HG02571 (cell line): ENCODE data around the gene CHIT1.

Experiments used
- ATAC-seq: cut with Tn5 transposase; IDR thresholded peaks from one replicate; pipeline ENCODE4 v1.9.1; 2021; ENCODE audit warnings: mild to moderate bottlenecking, moderate library complexity; ENCODE audit not compliant: unreplicated experiment

Gene CHIT1

GRCh38 chr1:203217139-203217655 is 12.3 kb downstream of the CHIT1 start:
- ATAC-seq, result no peak

- no peak for ATAC-seq
These were observed 13.0 kb downstream of the CHIT1 start for GRCh38 chr1:203216274-203217138.

- no peak for ATAC-seq
These were observed 13.9 kb downstream of the CHIT1 start for GRCh38 chr1:203215573-203215972.

- ATAC-seq, result no peak
These were observed 14.6 kb downstream of the CHIT1 start for GRCh38 chr1:203214871-203215270.

DNA sequence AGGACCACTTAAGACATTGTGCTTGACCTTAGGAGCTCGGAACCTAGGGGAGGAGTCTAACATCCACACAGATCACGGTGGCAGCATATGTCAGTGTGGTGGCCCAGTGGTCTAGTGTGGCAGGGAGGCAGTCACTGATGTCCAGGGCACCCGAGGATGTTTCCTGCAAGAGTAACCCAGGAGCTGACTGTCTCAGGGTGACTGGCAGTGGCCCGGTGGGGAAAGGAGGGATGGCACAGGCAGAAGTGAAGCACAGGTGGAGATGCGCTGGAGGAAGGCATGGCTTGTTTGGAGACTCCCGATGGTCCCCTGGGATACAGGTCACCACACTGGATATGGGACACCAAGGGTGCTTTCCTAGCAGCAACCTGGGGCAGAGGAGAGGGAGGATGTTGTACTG is 16.3 kb downstream of the CHIT1 start:
- no peak for ATAC-seq

DNA sequence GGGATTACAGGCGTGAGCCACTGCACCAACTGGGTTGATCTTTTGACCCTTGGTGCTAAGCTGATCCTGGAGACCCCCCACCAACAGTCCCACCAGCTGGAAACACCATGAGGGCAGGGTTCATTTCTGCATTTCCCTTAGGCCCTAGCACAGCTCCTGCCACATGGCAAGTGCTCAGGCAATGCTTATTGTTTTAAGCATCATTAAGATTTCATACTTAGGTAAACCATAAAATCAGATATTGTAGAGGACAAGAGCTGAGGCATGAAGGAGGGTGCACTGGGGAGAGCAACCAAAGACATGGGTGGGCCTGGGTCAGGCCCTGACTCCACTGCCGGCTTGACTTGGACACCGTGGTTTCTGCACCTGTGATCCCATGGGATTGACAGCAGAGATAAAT is 17.7 kb downstream of the CHIT1 start:
- ATAC-seq, result no peak

- no peak for ATAC-seq
These were observed 18.5 kb downstream of the CHIT1 start for GRCh38 chr1:203210988-203211387.

DNA sequence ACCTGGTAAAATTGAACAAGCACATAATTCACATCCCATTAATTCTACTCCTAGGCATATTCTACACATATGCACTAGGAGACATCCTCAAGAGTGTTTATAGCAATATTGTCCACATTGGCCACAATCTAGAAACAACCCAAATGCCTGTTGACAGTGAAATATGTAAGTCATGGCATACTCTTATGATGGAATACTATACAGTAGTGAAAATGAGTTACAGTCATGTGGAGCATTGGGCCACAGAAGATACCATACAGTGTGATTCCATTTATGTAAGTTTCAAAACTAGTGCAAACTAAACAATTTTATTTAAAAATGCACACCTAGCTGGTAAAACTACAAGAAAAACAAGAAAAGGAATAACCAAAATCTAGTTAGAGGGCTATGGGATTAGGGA is 19.1 kb downstream of the CHIT1 start:
- ATAC-seq, result no peak

DNA sequence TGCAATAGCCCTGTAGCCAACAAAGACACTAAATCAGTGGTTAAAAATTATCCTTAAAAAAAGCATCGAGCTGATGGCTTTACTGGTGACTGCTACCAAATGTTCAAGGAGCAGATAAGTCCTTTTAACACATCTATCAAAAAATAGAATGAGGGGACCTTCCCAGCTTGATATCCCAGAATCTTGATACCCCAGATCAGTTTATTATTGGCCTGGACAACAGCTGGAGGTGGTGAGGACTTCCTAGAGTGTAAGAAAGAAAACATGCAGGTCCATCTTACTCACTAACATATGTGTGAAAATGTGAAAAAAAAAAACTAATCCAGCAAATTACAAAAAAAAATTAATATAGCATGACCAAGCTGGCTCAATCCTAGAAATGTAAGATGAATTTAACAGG is 21.3 kb downstream of the CHIT1 start:
- no peak for ATAC-seq

DNA sequence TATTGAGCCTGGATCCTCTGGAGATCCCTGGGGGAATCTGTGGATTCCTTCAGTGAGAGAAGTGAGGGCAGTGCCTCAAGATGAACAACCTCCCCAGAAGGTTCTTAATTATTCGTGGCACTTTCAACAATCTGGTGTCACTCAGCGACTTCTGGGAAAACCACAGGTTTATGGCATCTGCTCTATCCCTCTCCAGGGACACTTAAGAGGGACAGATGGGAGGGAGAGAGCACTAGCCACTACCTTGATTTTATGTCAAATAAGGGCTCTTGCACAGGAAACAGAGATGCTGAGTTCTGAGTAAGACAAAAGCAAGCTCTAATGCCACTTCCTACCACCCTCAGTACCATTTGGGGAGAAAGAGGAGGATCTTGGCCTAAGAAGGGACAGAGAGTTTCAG is 21.7 kb downstream of the CHIT1 start:
- no peak for ATAC-seq

DNA sequence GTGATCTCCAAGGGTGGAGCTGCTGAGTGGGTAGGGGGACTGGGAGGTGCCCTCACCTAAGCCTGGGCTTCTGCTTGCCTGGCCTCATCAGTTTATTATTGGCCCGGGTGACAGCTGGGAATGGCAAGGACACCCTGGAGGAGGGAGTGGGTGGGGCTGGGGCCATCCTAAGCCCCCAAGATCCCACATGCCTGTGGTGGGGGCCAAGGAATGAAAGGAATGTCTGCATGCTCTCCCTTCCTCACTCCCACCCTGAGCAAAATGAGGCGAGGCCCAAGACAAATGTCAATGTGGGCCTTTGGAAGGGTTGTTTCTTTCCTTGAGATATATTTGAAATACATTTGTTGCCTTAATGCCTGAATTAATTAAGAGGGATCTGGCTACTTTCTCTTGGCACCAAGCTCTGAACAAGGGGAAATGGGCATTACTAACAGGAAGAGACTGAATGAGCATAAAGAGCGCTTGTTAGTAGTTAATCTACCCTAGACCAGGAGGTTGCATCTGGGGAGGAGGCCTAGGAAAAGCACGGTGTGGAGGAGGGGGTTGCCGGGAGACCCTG is 23.3 kb downstream of the CHIT1 start:
- ATAC-seq, result no peak

DNA sequence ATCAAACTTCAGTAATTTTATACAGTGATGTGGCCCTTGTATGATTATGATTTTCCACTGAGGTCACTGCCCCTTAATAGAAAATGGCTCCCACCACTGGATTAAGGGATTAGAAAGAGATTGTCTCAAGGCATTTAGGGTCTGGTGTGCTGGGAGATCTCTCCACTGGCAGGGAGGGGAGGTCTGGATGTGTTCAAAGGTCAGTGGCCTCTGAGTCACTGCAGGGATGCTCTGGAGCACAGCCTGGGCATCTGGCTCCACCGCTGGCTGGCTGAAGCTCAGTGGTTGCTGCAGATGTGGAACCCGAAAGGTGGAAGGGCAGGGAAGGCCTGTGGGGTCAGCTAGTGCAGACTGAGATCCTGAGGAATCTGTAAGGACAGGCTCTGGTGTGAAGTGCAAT is 24.7 kb downstream of the CHIT1 start:
- ATAC-seq, result no peak

DNA sequence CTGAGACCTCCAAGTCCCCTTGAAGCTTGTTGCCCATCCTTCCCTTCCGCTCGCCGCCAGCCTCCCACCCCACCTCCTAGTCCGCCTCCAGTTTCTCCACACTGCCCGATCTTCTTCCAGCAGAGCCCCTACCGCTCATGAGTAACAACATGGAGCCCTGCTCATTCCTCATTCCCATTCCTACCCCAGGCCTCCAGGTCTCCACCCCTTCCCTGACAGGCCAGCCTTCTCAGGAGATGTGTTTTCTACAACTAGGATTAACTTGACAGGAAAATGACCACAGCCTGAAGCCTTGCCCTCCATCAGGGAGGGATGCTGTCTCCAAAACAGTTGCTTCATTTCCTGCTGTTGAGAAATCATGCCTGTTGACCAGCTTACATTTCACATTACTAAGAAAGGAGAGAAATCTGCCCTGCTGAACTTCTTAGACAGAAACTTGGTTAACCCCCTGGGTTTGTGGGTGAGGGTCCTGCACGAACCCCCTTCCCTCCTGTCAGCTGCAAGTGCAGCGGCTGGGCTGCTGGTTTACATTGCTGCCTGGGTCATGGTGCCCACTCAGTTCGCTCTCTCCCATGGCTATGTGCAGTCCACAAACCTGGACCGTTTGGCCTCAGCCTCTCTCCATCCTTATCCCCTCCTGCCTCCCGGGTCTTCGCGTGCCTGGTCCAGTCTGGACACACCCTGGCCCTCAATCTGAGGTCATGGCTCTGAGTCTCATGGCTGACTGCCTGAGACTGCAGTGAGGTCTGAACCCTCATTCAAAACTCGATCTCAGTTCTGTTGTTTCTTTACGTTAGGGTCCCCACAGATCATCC is 26.8 kb downstream of the CHIT1 start:
- ATAC-seq, result no peak

GRCh38 chr1:203201516-203202205 is 27.8 kb downstream of the CHIT1 start:
- ATAC-seq, result no peak

DNA sequence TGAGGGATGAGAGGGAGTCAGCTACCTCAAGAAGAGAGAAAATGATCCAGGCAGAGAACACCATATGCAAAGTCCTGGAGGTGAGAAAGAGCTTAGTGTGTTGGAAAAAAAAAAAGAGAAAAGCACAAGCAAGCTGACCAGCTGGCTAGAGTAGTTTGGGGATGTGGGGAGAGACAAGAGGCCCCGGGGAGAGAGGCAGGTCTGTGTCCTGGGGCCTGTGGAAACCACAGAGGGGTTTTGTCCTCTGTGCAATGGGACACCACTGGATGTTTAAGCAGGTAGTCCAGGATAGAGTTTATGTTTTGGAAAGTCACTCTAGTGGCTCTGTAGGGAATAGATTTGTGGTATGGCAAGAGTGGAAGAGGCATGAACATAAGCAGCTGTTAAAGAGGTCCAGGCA is 28.6 kb downstream of the CHIT1 start:
- ATAC-seq, result no peak

- ATAC-seq, result no peak
These were observed 29.5 kb downstream of the CHIT1 start for GRCh38 chr1:203199816-203200571.

DNA sequence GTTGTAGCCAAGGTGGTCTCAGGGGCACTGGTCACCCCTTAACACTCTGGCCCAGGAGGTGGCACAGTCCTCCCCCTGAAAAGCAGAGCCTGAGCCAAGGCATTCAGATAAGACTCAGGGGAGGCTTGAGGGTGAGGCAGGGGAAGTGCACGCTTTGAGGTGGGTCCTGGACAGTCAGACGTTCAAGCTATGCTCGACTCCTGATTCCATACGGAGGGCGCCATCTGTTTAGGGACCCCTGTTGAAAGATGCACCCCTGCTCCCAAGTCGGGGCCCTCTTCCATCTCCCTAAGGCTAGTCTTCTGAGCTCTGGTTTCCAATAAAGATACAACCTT is 30.0 kb downstream of the CHIT1 start:
- ATAC-seq, result no peak

DNA sequence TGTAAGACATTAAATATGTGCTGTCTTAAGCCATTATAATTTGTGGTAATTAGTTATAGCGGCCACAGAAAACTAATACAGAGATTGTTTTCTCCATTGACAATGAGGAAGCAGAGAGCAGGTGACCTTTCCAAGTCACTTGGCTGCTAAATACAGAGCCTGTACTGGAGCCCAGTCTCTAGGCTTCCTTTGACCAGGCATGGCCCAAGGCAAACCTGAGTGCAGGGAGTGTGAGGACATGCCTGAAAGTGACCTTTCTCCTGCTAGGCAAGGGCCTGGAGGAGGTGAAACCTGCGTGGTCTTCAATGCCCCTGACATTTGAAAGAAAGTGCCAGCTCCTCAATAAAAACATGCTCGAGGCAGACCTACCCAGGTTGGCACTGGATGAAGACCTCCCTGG is 30.5 kb downstream of the CHIT1 start:
- no peak for ATAC-seq

- no peak for ATAC-seq
These were observed 31.8 kb downstream of the CHIT1 start for GRCh38 chr1:203197625-203198024.

DNA sequence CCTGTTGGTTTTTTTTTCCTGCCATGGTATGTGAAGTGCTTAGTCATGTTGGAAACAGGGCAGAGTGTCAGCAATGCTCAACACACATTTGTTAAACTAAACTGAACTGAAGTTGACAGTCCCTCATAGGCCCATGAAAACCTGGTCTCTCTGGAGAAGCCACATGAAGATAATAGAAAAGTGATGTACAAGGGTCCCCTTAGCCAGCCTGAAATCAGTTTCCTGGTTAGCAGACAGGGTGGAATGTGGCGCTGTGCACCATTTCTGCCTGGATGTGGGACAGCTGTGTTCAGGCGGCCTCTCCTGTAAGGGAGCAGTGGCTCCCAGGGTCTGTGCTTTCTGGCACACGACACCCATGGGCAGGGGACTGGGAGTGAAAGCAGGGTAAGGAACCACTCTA is 33.1 kb downstream of the CHIT1 start:
- no peak for ATAC-seq
